ENCODE data around the gene LDHD.

DNA sequence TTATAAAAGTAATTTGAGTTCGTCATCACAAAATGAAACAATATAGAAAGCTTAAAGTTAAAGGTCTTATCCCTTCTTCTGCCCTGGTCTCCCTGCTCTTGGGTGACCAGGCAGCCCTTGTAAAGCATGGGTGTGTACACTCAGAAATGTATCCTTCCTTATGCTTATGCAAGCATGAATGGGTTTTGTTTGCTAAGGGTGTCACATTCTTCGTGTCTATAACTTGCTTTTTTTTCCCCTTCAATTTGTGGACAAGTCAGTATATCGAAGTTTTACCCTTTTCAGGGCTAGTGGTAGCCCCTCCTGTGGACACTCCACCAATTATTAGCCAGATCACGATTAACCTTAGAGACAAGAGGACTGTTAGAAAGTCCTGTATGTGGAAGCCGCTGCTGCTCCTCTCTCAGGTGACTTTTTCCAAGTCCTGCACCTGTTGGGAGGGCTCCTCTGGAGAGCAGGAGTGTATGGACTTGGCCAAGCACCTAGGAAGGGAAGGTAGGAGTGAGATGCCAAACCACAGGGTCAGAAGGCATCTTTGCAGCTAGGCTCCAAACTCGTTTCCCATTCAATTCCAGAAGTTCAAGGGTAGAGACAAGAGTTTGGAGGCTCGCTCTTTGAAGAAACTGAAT lies 50.9 kb downstream of the LDHD start:
- TF ChIP-seq CTCF (IDR thresholded peaks at IDR 0.05) (no peak), POLR2A (IDR thresholded peaks at IDR 0.05) (no peak), EP300 (IDR thresholded peaks at IDR 0.05) (no peak), POLR2AphosphoS5 (IDR thresholded peaks at IDR 0.05) (no peak)
